ENCODE results near the gene CDC42BPG.

DNA sequence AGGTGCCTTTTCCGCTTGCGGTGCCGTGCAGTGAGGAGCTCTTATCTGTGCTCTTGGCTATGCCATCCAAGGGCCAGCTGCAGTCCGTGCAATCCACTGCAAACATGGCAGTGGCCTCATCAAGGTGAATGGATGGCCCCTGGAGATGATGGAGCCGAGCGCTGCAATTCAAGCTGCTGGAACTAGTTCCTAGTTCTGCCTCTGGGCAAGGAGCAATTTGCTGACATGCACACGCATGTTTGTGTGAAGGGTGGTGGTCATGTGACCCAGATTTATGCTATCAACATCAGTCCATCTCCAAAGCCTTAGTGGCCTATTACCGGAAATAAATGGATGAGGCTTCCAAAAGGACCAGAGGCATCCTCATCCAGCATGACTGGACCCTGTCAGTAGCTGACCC, 37.0 kb upstream of the CDC42BPG start:
- TF ChIP-seq POLR2A (IDR thresholded peaks at IDR 0.05) = no peak
- TF ChIP-seq, protein P1, sequence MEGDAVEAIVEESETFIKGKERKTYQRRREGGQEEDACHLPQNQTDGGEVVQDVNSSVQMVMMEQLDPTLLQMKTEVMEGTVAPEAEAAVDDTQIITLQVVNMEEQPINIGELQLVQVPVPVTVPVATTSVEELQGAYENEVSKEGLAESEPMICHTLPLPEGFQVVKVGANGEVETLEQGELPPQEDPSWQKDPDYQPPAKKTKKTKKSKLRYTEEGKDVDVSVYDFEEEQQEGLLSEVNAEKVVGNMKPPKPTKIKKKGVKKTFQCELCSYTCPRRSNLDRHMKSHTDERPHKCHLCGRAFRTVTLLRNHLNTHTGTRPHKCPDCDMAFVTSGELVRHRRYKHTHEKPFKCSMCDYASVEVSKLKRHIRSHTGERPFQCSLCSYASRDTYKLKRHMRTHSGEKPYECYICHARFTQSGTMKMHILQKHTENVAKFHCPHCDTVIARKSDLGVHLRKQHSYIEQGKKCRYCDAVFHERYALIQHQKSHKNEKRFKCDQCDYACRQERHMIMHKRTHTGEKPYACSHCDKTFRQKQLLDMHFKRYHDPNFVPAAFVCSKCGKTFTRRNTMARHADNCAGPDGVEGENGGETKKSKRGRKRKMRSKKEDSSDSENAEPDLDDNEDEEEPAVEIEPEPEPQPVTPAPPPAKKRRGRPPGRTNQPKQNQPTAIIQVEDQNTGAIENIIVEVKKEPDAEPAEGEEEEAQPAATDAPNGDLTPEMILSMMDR (IDR thresholded peaks at IDR 0.05) = no peak
